H9 (cell line): ENCODE results near the gene SLC52A3. TPM values are rescaled to one million over a fixed set of nuclear protein-coding genes. Genes with fewer than 3 reads are reported as not detected.

Experiments used
- DNase-seq: peaks from one replicate; pipeline ENCODE4 v3.0.0-alpha.2; 2017
- H2AFZ ChIP-seq: one replicate; pipeline ENCODE4 v1.6.1; 2013; ENCODE audit warnings: mild to moderate bottlenecking, low read length, control low read depth, moderate library complexity
- H2AK5ac ChIP-seq: 2 replicates; pipeline ENCODE4 v1.6.1; 2013; ENCODE audit warnings: low read length, control low read depth, mixed read lengths; ENCODE audit not compliant: insufficient read length
- H2BK120ac ChIP-seq: one replicate; pipeline ENCODE4 v1.6.1; 2013; ENCODE audit warnings: low read depth, mild to moderate bottlenecking, low read length, control low read depth, inconsistent platforms; ENCODE audit not compliant: poor library complexity, severe bottlenecking
- H2BK12ac ChIP-seq: 2 replicates; pipeline ENCODE4 v1.6.1; 2013; ENCODE audit warnings: low read length, control low read depth, mixed read lengths, low read depth; ENCODE audit not compliant: insufficient read length
- H2BK15ac ChIP-seq: 2 replicates; pipeline ENCODE4 v1.6.1; 2013; ENCODE audit warnings: low read depth, low read length, control low read depth
- H2BK20ac ChIP-seq: one replicate; pipeline ENCODE4 v1.6.1; 2013; ENCODE audit warnings: low read depth, mild to moderate bottlenecking, low read length, control low read depth, inconsistent platforms; ENCODE audit not compliant: poor library complexity, severe bottlenecking
- H2BK5ac ChIP-seq: 2 replicates; pipeline ENCODE4 v1.6.1; 2013; ENCODE audit warnings: low read length, control low read depth, mixed read lengths; ENCODE audit not compliant: insufficient read length
- H3K14ac ChIP-seq: 2 replicates; pipeline ENCODE4 v1.6.1; 2013; ENCODE audit warnings: low read length, control low read depth; ENCODE audit not compliant: insufficient read depth
- H3K18ac ChIP-seq: 2 replicates; pipeline ENCODE4 v1.6.1; 2013; ENCODE audit warnings: low read depth, mild to moderate bottlenecking, mixed read lengths, low read length, control low read depth; ENCODE audit not compliant: insufficient read length
- H3K23ac ChIP-seq: 2 replicates; pipeline ENCODE4 v1.6.1; 2013; ENCODE audit warnings: low read length, control low read depth, mixed read lengths, low read depth; ENCODE audit not compliant: insufficient read length
- H3K23me2 ChIP-seq: 2 replicates; pipeline ENCODE4 v1.6.1; 2013; ENCODE audit warnings: low read depth, mild to moderate bottlenecking, mixed read lengths, low read length, control low read depth; ENCODE audit not compliant: insufficient read length, poor library complexity, severe bottlenecking
- H3K27ac ChIP-seq: 2 replicates; pipeline ENCODE4 v1.5.1; 2013; ENCODE audit warnings: low read length, control low read depth, mixed read lengths, low read depth; ENCODE audit not compliant: insufficient read length
- H3K27me3 ChIP-seq: 2 replicates; pipeline ENCODE4 v1.6.1; 2013; ENCODE audit warnings: low read length, control low read depth, inconsistent platforms; ENCODE audit not compliant: insufficient read depth
- H3K4ac ChIP-seq: 2 replicates; pipeline ENCODE4 v1.6.1; 2013; ENCODE audit warnings: low read depth, mild to moderate bottlenecking, control low read depth, inconsistent platforms, low read length, moderate library complexity
- H3K4me1 ChIP-seq: 2 replicates; pipeline ENCODE4 v1.6.1; 2013; ENCODE audit warnings: low read length, control low read depth, inconsistent platforms; ENCODE audit not compliant: insufficient read depth
- H3K4me2 ChIP-seq: 2 replicates; pipeline ENCODE4 v1.6.1; 2013; ENCODE audit warnings: low read length, control low read depth, mixed read lengths; ENCODE audit not compliant: insufficient read length, insufficient read depth
- H3K56ac ChIP-seq: 2 replicates; pipeline ENCODE4 v1.6.1; 2013; ENCODE audit warnings: low read depth, mild to moderate bottlenecking, mixed read lengths, low read length, control low read depth; ENCODE audit not compliant: insufficient read length
- H3K79me1 ChIP-seq: 2 replicates; pipeline ENCODE4 v1.6.1; 2013; ENCODE audit warnings: low read depth, mild to moderate bottlenecking, moderate library complexity, low read length, control low read depth, inconsistent platforms; ENCODE audit not compliant: insufficient read depth, poor library complexity, severe bottlenecking
- H3K79me2 ChIP-seq: 2 replicates; pipeline ENCODE4 v1.6.1; 2013; ENCODE audit warnings: low read length, control low read depth, inconsistent platforms; ENCODE audit not compliant: insufficient read depth
- H3K9ac ChIP-seq: 2 replicates; pipeline ENCODE4 v1.6.1; 2013; ENCODE audit warnings: low read length, control low read depth, mixed read lengths; ENCODE audit not compliant: insufficient read length; ENCODE audit errors: extremely low read depth
- H3K9me3 ChIP-seq: one replicate; pipeline ENCODE4 v1.6.1; 2013; ENCODE audit warnings: low read depth, low read length, inconsistent platforms; ENCODE audit not compliant: control insufficient read depth
- H3T11ph ChIP-seq: one replicate; pipeline ENCODE4 v1.6.1; 2013; ENCODE audit warnings: mild to moderate bottlenecking, low read length, control low read depth, inconsistent platforms
- H4K20me1 ChIP-seq: one replicate; pipeline ENCODE4 v1.6.1; 2013; ENCODE audit not compliant: control insufficient read depth, insufficient read length, insufficient read depth
- H4K5ac ChIP-seq: 2 replicates; pipeline ENCODE4 v1.6.1; 2013; ENCODE audit warnings: low read depth, mild to moderate bottlenecking, mixed read lengths, low read length, control low read depth; ENCODE audit not compliant: insufficient read length
- H4K8ac ChIP-seq: replicated peaks from 2 replicates; pipeline ENCODE4 v1.6.1; 2013; ENCODE audit warnings: low read length, control low read depth, mixed read lengths, low read depth; ENCODE audit not compliant: insufficient read length
- H4K91ac ChIP-seq: 2 replicates; pipeline ENCODE4 v1.6.1; 2013; ENCODE audit warnings: low read depth, mild to moderate bottlenecking, moderate library complexity, mixed read lengths, low read length, control low read depth; ENCODE audit not compliant: insufficient read length
- H3K27ac Mint-ChIP-seq, 3 experiments: 2 replicates in 2 of 3; 3 replicates in 1 of 3; pipeline ENCODE4 v1.8.0; 2020 to 2021; ENCODE audit warnings: mixed read lengths in 3 of 3, mild to moderate bottlenecking in 1 of 3, moderate library complexity in 1 of 3
- H3K27me3 Mint-ChIP-seq: 2 replicates; pipeline ENCODE4 v1.8.0; 2021; ENCODE audit warnings: low read depth, mild to moderate bottlenecking, moderate library complexity, mixed read lengths
- H3K36me3 Mint-ChIP-seq, 3 experiments: 2 replicates in 2 of 3; 3 replicates in 1 of 3; pipeline ENCODE4 v1.8.0; 2020 to 2021; ENCODE audit warnings: low read depth in 3 of 3, mixed read lengths in 3 of 3; ENCODE audit not compliant: insufficient read depth in 1 of 3
- H3K4me1 Mint-ChIP-seq, 2 experiments: 2 replicates each; pipeline ENCODE4 v1.8.0; 2020; ENCODE audit warnings: mixed read lengths in 2 of 2
- H3K4me3 Mint-ChIP-seq, 2 experiments: 2 replicates in 1 of 2; 3 replicates in 1 of 2; pipeline ENCODE4 v1.8.0; 2020 to 2021; ENCODE audit warnings: mild to moderate bottlenecking in 2 of 2, mixed read lengths in 2 of 2, moderate library complexity in 1 of 2
- H3K9me3 Mint-ChIP-seq, 2 experiments: 2 replicates in 1 of 2; 3 replicates in 1 of 2; pipeline ENCODE4 v1.8.0; 2020; ENCODE audit warnings: mild to moderate bottlenecking in 2 of 2, mixed read lengths in 2 of 2, moderate library complexity in 1 of 2
- CTCF ChIP-seq: fragments of 200-600 bp; sonication (generic); conservative IDR thresholded peaks from 3 replicates; pipeline ENCODE4 v1.8.0; 2021; ENCODE audit warnings: antibody characterized with exemption, mild to moderate bottlenecking
- WGBS: extraction: QIAGEN DNeasy Blood & Tissue Kit; methylation state at CpG from one replicate; pipeline ENCODE4 v1.1.7; 2013; ENCODE audit warnings: missing lambda C conversion rate, low lambda C conversion rate, mixed read lengths; ENCODE audit not compliant: insufficient read length; ENCODE audit errors: extremely low coverage; 5-methylcytosine and 5-hydroxymethylcytosine counted together
- total RNA-seq: library from RNA; stranded (reverse); gene quantifications from 2 replicates; pipeline ENCODE4 v1.2.1, GENCODE V29; 2021

The SLC52A3 gene
- total RNA-seq, 1 experiment from 2014 or later = 3.3 TPM

- Histone ChIP-seq H3K79me1 (no peaks in the 10 kb centered on the region), H2BK20ac (no peak overlapping the region), H3K4me2 (no peak overlapping the region), H3K14ac (no peak overlapping the region), H4K91ac (no peak overlapping the region), H2BK12ac (no peak overlapping the region), H4K20me1 (no peaks in the 10 kb centered on the region), H4K5ac (no peak overlapping the region), H3K23me2 (no peaks in the 10 kb centered on the region), H3K27me3 (no peaks in the 10 kb centered on the region), H3K9ac (no peak overlapping the region), H2BK15ac (no peak overlapping the region), H3T11ph (no peak overlapping the region), H3K27ac (no peak overlapping the region), H3K23ac (no peak overlapping the region), H3K56ac (no peak overlapping the region), H3K9me3 (no peaks in the 10 kb centered on the region), H4K8ac (no peak overlapping the region), H3K18ac (no peak overlapping the region), H2BK120ac (no peak overlapping the region), H2BK5ac (no peak overlapping the region), H3K79me2 (no peaks in the 10 kb centered on the region), H2AK5ac (no peak overlapping the region), H3K4me1 (no peaks in the 10 kb centered on the region), H3K4ac (no peak overlapping the region), H2AFZ (no peak overlapping the region)
- no peak for DNase-seq
- Mint-ChIP-seq H3K9me3 (peaks cover 38 to 52% of the 10 kb centered on the region in 2 experiments), H3K27ac (no peak overlapping the region), H3K27me3 (peaks cover 7% of the 10 kb centered on the region), H3K4me1 (no peaks in the 10 kb centered on the region), H3K4me3 (no peak overlapping the region), H3K36me3 (peaks cover 9 to 44% (median 25%) of the 10 kb centered on the region in 3 experiments)
- no CpG with 5 or more reads among the region's 1 CpG for WGBS
- no peak for TF ChIP-seq CTCF
Measured at GRCh38 chr20:805713-806112, 37.4 kb upstream of the SLC52A3 start.
